SKM-1 (cell line): ENCODE measurements around the gene SNX20.

Source experiments
- DNase-seq: peaks from one replicate; lab custom pipeline; 2025; ENCODE audit not compliant: unreplicated experiment; lab: John Stamatoyannopoulos, UW

The SNX20 gene

DNA sequence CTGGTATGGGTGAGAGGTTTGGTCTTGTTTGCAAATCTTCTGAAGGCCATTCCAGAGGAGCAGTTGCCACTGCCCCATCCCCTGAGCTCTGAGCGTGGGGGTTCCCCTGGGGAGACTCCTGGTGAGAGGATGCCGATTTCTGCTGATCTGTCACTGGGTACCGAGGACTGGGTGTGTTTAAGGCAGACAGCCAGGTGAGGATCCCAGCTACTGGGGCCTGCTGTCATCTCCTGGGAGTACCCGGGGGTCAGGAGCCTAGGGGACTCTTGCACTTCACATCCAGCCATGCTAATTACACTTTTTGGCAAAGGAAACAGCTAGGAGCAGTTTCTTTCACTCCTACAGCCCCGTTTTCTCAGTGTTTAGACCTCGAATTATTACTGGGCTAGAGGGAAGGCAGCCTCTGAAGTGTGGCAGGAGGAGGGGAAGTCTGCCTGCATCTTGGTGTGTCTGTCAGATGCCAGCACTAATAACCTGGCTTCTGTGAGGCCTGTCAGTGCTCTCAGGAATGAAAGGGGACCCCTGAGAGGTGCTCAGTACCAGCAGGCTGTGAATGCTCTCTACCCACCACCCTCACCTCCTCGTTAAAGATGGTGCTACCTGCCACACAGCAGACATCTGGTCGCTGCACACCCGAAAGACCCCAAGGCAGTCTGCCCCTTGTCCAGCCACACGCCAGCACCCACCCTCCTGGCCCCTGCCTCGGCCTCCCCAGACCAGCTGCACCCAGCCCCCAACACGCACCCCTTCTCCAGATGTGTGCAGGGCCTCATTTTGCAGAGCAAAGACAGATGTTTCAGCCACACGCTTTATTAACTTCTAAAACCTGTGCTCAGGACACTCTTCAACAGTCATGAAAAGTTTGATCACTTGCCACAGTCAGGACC, 43.2 kb downstream of the SNX20 start:
- no peak for DNase-seq

DNA sequence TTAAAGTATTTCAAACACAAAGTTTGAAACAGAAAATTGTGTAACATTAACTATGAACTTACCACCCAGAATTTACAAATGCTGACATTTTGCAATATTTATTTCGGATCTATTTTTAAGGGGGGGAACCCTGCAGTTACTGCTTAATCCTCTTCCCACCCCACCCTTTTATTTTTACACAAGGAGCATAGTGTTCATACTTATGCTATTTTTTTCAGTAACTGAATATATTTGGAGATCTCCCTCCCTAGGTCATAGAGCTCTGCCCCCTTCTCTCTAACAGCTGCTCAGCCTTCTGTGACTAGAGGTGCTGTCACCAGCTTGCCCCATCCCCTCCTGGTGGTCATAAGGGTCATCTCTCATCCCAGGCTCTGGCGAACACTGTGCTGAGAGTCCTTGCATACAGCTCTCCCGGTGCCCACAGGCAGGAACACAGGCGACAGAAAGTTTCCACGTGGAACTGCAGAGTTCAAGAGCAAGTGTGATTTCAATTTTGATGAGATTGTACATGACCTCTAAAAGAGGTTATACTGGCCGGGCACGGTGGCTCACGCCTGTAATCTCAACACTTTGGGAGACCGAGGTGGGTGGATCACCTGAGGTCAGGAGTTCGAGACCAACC, 44.2 kb downstream of the SNX20 start:
- DNase-seq = no peak

DNA sequence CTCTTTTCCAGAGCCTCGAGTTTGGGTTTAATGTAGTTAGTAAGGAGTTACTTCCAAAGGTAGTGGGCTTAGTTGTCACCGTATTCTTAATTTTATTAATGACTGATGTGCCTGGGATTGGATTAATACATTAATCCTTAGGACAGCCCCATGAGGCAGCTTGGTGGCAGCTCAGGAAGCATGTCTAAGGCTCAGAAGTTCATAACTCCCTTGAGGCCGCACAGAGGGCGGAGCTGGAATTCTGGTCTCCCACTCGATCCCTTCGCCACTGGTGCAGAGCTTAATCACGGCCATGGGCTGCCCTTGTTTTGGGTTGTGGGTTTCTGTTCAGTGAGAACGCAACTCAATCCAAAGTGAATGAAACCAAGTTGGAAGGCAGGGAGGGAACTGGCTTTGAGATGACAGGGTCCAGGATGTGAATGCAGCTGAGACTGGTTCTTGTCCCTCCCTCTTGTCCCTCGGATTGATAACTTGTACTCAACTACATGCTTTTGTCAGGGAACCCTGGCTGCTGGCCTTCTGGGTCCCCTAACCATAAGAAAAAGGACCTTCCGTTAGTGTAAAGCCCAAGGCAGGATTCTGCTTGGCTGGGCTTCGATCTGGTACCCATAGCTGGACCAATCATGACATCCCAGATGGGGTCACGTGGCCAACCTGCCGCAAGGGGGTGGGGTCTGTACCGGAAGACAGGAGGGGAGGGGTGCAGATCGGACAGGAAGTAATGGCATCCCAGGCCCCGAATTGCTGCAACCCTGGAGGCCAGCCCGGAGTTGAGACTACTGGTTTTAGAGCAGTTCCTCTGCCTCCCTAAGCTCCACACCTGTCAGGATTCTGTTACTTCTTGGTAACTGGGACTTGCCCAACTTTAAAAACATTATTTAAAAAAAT, 45.4 kb downstream of the SNX20 start:
- DNase-seq = peak; percentile 47

DNA sequence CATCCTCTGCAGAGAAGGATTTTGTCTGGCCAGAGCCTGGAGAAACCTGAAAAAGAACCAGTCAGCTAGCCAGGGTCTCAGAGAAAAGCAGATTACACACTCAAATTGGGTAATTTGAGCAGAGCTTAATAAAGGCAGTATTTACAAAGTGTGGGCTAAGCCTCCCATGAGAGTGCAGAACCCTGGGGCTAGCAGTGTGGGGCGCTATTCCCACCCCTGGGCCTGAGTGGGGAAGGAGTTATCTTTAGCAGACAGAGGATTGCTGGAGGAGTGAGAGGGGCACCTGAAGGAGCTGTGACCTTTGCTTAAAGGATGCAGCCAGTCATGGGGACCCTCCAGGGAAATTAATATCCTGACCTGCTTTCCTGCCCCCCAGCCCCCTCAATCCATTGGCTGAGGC, 46.2 kb downstream of the SNX20 start:
- no peak for DNase-seq

DNA sequence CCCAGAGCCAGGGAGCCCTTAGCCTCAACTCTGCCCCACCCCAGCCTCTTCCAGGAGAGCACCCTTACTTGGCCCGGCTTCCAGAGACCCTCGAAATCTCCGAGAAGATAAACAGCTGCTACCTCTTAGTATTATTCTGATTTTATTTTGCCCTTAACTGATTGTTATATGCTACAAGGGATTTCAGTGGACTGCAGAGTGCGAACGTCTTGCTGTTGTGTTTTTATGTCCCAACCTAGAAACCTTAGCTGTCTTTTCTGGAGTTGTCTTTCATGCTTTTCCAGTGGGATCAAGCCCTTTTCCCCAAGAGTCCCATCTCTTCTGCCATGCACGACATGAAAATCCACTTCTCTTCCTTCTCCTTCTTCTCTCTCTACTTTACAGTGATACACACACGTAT, 47.0 kb downstream of the SNX20 start:
- no peak for DNase-seq

DNA sequence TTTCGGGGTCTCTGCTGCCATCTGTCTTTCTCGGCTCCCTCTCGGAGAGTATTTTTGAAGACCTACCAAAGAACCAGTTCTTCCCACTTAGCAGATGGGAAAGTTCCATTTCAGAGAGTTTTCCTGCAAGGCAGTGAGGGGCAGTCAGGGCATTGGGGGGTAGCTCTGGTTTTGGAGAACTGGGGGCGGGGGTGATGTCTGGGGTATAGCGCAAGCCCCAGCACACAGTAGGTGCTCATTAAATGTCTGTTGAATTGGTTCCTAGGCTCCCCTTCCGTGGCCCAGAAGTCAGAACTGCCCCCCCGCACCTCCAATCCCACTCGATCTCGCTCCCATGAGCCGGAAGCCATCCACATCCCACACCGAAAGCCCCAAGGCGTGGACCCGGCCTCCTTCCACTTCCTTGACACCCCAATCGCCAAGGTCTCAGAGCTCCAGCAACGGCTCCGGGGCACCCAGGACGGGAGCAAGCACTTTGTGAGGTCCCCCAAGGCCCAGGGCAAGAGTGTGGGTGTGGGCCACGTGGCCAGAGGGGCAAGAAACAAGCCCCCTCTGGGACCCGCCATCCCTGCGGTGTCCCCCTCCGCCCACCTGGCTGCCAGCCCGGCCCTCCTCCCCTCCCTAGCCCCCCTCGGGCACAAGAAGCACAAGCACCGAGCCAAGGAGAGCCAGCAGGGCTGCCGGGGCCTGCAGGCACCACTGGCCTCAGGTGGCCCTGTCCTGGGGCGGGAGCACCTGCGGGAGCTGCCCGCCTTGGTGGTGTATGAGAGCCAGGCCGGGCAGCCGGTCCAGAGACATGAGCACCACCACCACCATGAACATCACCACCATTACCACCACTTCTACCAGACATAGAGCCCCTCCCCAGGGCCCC, 47.9 kb downstream of the SNX20 start:
- no peak for DNase-seq

DNA sequence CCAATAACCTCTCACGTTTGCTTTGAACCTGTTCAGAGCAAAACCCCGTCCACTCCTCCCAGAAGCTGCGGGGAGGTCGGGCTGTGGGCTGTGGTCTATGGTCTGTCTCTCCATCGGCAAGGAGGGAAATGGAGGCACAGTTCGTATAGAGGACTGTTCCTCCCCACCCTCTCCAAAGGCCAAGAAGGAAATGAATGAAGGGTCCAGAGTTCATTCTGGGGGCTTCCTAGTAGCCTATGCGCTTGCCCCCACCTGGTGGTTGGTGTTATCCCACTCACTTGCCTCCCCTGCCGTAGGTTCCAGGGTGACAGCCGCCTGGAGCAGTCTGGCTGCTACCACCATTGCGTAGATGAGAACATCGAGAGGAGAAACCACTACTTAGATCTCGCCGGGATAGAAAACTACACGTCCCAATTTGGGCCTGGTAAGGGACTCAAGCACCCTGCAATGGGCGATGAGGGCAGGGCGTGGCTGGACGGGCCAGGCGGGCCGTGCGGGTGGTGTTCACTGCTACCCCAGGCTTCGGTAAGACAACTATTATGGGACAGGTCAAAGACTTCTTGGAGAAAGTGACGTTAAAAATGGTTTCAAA, 49.0 kb downstream of the SNX20 start:
- no peak for DNase-seq

DNA sequence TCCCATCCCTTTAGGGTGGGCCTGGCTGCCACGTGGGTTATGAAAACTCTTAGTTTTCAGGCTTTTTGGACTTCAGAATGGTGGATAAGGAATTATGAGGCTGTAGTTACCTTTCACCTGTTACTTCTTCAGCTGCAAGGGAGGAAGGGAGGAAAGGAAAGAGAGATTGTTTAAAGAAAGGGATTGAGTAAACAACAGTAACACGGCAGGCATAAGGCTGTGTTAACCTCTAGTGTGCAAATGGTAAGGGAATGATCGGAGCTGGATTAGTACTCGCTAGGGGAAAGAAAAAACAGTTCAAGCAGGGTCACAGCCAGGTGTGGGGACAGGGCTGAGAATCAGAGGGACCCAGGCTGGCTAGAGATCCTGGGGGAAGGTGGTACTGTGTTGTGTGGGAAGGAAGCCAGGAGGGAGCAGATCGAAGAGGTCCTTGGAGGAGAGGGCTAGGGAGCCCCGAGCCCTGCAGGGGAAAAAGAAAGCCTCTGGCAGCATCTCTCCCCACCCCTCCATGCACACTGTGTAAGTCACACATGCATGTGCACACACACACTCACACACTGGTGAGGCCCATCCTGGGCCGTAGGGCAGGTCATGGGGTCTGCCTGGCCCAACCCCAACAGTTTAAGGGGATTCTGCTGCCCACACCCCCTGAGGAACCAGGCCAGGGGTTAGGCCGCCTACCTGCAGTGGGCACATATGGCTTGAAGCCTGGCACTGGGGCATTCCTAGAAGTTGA, 49.7 kb downstream of the SNX20 start:
- DNase-seq = no peak

DNA sequence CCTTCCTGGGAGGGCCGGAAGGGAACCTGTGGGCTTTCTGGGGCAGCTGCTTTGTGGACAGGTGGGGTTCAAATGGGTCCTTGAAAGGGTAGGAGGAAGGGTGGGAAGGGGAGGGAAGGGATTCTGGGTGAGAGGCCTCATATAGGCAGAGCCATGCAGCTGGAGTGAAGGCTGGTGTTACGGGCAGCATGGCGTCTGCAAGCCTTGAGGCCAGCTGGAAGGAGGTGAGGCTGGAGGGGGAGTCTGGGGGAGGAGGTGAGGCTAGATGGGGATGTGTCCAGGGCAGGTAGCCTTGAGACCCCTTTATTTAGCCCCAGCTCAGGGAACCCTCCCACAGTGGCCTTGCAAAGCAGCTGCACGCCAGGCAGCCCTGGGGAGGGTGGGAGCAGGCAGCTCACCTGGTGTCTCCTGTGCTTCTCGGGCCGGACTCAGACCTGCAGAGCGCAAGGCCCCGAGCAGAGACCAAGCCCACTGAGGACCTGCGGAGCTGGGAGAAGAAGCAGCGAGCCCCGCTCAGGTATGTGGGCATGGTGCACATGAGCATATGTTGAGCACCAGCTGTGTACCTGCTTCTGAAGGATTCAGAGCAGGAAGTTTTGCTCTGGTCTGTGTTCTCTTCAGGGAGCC, 50.6 kb downstream of the SNX20 start:
- no peak for DNase-seq

DNA sequence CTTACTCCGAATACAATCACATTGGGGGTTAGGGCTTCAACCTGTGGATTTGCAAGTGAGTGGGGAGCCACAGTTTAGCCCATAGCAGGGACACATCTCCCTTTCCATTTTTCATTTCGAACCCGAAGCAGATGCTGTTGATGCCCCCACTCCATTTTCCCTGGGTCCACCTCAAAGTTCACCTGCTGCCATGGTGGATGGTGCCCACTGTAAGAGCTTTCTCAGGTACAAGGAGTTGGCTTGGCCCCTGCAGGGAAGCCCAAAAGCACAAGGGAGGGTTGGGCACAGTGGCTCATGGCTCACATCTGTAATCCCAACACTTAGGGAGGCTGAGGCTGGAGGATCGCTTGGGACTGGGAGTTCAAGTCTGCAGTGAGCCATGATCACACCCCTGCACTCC, 51.8 kb downstream of the SNX20 start:
- DNase-seq = no peak

DNA sequence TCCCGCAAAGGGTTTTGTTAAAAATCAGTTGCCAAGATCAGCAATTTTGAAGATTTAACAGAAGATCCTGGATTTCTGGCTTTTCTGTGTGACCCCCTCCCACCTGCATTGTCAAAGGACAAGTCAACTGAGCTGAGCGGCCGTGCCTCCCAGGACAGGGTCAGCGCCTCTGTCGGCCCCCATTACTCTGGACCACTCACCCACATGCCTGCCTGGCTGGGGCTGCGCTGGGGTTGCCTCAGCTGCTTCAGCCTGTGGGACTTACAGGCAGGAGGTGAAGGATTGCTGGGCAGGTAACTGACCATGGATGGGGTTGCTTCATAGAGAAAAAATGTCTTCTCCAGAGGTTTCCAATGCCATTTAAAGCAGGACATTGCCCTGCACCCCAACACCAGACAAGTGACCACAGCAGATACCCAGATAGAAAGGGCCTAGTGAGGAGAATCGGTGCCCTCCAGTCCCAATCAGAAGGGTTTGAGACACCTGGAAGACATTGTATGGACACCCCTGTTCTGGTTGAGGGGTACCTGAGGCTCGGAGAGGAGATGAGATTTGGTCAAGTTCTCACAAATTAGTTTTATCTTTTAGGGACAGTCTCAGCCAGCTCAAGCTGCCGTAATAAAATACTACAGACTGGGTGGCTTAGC, 52.8 kb downstream of the SNX20 start:
- DNase-seq = no peak

DNA sequence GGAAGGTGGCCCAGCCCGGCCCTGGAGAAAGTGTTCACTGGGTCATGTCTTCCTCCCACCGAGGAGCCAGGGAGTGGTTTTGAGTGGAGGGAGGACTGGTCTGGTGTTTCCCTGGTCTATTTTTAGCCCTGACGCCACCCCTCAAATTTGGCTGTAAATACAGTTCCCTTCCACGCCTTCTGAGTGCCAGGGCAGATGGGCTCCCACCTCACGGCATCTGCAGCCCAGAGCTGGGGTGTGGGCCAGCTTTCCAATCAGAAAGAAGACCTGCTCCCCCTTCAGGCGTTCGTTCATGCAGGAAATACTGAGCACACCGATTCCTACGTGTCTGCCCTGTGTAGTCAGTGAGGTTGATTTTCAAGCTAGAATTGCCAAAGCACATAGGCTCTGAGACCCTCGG, 53.7 kb downstream of the SNX20 start:
- DNase-seq = no peak

DNA sequence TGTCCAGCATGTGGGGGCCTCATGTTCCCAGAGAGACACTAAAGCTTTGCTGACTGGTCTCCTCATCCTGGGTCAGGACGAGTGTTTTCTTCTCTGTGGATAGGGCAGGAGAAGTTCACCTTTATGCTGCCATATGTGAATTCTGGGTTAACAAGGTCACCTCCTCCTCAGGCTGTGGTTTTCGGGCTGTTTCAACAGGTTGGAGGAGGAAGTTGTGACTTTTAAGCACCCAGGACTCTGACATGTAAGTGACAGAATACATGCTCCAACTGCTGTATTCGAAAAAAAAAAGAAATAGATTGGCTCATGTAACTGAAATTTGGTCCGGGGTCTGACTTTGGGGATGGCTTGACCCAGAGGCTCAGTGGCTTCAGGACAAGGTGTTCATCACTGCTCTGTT, 54.2 kb downstream of the SNX20 start:
- DNase-seq = peak; percentile 51

DNA sequence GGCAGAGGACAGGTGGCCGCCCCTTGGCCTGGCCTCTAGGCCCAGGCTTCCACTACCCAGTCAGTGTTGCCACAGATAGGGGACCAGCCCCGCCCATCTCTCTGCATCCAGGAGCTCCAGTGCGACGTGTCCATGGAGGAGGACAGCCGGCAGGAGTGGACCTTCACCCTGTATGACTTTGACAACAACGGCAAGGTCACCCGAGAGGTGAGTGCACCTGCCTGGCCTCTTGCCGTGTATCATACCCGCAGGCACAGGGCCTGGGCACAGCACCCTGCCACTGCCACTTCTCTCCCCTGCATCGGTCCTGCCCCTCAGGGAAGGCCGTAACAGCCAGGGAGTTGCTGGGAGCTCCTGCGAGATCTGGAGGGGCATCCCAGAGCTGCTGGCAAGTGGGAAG, 55.7 kb downstream of the SNX20 start:
- no peak for DNase-seq

DNA sequence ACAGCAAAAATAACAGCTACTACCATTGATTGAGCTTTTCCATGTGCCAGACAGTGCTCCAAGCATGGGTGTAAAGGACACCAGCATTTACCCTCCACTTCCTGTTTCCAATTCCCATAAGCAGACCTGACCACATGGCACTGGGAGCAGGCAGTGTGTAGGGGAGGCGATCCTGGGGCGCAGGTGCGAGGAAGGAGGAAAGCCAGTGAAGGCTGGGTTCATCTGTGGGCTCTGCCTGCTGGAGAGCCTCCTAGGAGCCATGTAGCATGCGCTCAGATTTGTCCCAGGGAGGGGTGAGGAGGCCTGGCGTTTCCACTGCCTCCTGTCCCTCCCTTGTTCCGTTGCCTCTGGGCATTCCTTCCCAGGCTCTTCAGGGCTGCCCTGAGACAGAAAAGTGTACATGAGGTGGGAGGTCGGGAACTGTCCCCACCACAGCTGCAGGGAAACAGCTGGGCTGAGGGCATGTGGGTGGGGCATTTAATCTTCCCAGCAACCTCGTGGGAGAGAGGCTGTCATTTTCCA, 56.6 kb downstream of the SNX20 start:
- DNase-seq = no peak

DNA sequence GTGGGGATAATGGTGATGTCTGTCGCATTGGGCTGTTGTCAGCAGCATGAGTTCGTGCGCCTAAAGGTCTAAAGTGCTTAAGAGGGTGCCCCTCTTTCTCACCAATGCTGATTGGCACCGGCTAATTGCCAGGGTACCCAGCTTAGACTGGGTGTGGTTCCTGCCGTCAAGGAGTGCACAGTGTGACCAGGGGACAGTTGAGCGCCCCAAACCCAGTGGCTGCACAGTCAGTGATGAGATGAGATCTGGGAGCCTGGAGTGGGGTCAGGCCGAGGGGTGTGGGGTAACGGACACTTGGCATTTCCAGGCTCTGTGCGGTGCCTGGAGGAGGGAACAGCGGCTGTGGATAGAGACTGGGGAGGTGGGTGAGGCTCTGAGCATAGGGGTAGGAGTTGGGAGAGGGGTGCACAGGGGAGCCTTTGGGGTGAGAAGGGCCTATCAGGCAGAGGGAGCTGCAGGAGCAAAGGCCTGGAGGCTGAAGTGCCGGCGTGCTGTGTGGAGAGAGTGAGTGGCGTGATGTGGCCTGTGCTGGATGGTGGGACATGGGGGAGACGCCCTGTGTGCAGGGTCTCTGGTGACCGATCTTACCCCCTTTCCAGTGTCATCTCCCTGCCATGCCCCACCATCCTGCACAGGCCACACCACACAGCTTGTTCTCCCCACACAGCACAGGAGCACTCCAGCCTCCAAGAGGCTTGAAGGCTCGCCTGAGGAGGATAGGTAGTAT, 58.3 kb downstream of the SNX20 start:
- DNase-seq = no peak

DNA sequence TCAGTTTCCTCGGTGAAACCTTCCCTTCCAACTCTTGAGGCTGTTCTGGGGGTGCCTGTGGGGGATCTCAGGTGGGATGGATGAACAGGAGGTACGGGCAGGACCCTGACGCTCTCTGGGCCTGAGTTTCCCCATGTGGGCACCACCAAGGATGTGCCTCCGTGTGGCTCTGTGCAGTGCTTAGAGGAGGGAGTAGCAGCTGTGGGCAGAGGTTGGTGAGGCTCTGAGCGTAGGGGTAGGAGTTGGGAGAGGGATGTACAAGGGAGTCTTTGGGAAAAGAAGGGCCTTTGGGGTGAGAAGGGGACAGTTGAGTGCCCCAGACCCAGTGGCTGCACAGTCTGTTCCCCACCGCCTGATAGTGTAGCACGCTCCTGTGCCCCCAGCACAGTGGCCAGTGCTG, 59.1 kb downstream of the SNX20 start:
- no peak for DNase-seq
